ENCODE data around the gene WARS2. TPM values are rescaled to one million over a fixed set of nuclear protein-coding genes. Genes with fewer than 3 reads are reported as not detected.

The WARS2 gene
- total RNA-seq, 4 donors from 2014 or later = 4.6 to 18.6 (median 10.3) TPM

GRCh38 chr1:119080586-119080985, 59.9 kb downstream of the WARS2 start:
- H3K27ac ChIP-seq = no peak overlapping the region
- H3K4me1 ChIP-seq = no peaks in the 10 kb centered on the region
- no peaks in the 10 kb centered on the region for H3K9me3 ChIP-seq
- WGBS, 2 donors (ENCODE audit: low coverage in 1 of 2) = 60% methylated on average over 2 to 4 of the region's 4 CpGs
- no peaks in the 10 kb centered on the region for H3K36me3 ChIP-seq
- intact Hi-C loops (cut with DNase I; ENCODE audit: low total_unique reads) (no loop called here), in situ Hi-C loops (cut with MboI; ENCODE audit: low pct_ligation_motif_present in 1 of 4, low pct_unique_long_range_greater_than_20kb in 1 of 4, low sequenced_read_pairs in 3 of 4) (no loop called here)
- no peaks in the 10 kb centered on the region for H3K27me3 ChIP-seq
- TF ChIP-seq POLR2A (IDR thresholded peaks at IDR 0.05) = no peak
- no peak for DNase-seq
- no peak overlapping the region for H3K4me3 ChIP-seq

GRCh38 chr1:119079881-119080280, 60.6 kb downstream of the WARS2 start:
- no peaks in the 10 kb centered on the region for H3K9me3 ChIP-seq
- H3K27me3 ChIP-seq = no peaks in the 10 kb centered on the region
- H3K4me3 ChIP-seq = no peak overlapping the region
- intact Hi-C loops (cut with DNase I; ENCODE audit: low total_unique reads) (no loop called here), in situ Hi-C loops (cut with MboI; ENCODE audit: low pct_ligation_motif_present in 1 of 4, low pct_unique_long_range_greater_than_20kb in 1 of 4, low sequenced_read_pairs in 3 of 4) (no loop called here)
- no peak overlapping the region for H3K27ac ChIP-seq
- TF ChIP-seq POLR2AphosphoS5 (IDR thresholded peaks at IDR 0.05) (no peak), POLR2A (IDR thresholded peaks at IDR 0.05) (no peak), EP300 (IDR thresholded peaks at IDR 0.05; ENCODE audit: low read depth) (no peak), CTCF (IDR thresholded peaks at IDR 0.05) (no peak)
- H3K36me3 ChIP-seq = no peaks in the 10 kb centered on the region
- H3K4me1 ChIP-seq = no peaks in the 10 kb centered on the region
- 93 to 95% methylated on average over 1 of the region's 1 CpG for WGBS, 2 donors (ENCODE audit: low coverage in 1 of 2)
- no peak for DNase-seq

DNA sequence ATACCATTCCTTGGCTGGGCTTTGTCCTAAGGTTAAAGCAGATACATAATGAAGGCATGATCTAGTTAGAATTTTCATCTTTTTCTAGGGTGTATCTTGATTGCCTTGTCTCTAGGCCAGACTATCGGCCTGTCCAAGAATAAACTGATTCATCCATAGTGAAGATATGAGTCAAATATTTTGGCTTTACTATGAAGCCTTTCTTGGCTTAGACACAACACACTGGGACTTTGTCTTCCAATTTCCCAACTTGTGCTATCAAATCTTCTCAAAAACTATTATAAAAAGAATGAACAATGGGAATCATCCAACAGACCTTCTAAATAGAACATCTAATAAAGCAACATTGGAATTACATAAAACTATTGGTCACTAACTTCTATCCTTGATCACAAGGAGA, 64.8 kb downstream of the WARS2 start:
- Histone ChIP-seq H3K4me3 (no peak overlapping the region), H3K4me1 (no peaks in the 10 kb centered on the region), H3K9me3 (no peaks in the 10 kb centered on the region), H3K36me3 (no peaks in the 10 kb centered on the region), H3K27me3 (no peaks in the 10 kb centered on the region), H3K27ac (no peak overlapping the region)
- DNase-seq = no peak
- in situ Hi-C loops (cut with MboI; ENCODE audit: low pct_ligation_motif_present in 1 of 4, low pct_unique_long_range_greater_than_20kb in 1 of 4, low sequenced_read_pairs in 3 of 4) = no loop called here
- WGBS, 2 donors (ENCODE audit: low coverage in 1 of 2) = 60 to 80% methylated on average over 1 of the region's 1 CpG
- TF ChIP-seq EP300 (IDR thresholded peaks at IDR 0.05; ENCODE audit: low read depth) (no peak), CTCF (IDR thresholded peaks at IDR 0.05) (no peak), POLR2A (IDR thresholded peaks at IDR 0.05) (no peak)
- intact Hi-C loops (cut with DNase I; ENCODE audit: low total_unique reads) = no loop called here

DNA sequence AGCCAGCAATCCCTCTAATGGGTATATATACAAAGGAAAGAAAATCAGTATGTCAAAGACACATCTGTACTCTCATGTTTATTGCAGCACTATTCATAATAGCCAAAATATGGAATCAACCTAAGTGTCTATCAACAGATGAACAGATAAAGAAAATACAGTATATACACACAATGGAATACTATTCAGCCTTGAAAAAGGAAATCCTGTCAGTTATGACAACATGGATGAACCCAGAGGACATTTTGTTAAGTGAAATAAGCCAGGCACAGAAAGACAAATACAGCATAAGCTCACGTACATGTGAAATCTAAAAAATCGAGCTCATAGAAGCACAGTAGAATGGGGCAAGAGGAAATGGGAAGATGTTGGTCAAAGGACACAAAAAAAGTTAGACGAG, 69.1 kb downstream of the WARS2 start:
- H3K4me3 ChIP-seq = no peak overlapping the region
- TF ChIP-seq EP300 (IDR thresholded peaks at IDR 0.05; ENCODE audit: low read depth) (no peak), POLR2A (IDR thresholded peaks at IDR 0.05) (no peak), CTCF (IDR thresholded peaks at IDR 0.05) (no peak), POLR2AphosphoS5 (IDR thresholded peaks at IDR 0.05) (no peak)
- H3K4me1 ChIP-seq = no peaks in the 10 kb centered on the region
- in situ Hi-C loops (cut with MboI; ENCODE audit: low pct_ligation_motif_present in 1 of 4, low pct_unique_long_range_greater_than_20kb in 1 of 4, low sequenced_read_pairs in 3 of 4) (no loop called here), intact Hi-C loops (cut with DNase I; ENCODE audit: low total_unique reads) (no loop called here)
- H3K27ac ChIP-seq = no peak overlapping the region
- WGBS, 2 donors (ENCODE audit: low coverage in 1 of 2) = 96 to 98% methylated on average over 3 of the region's 3 CpGs
- H3K36me3 ChIP-seq = no peaks in the 10 kb centered on the region
- DNase-seq = no peak
- no peaks in the 10 kb centered on the region for H3K9me3 ChIP-seq
- H3K27me3 ChIP-seq = no peaks in the 10 kb centered on the region

- H3K36me3 ChIP-seq = no peaks in the 10 kb centered on the region
- H3K4me1 ChIP-seq = no peaks in the 10 kb centered on the region
- no peak for DNase-seq
- no peaks in the 10 kb centered on the region for H3K27me3 ChIP-seq
- in situ Hi-C loops (cut with MboI; ENCODE audit: low pct_ligation_motif_present in 1 of 4, low pct_unique_long_range_greater_than_20kb in 1 of 4, low sequenced_read_pairs in 3 of 4) (no loop called here), intact Hi-C loops (cut with DNase I; ENCODE audit: low total_unique reads) (no loop called here)
- TF ChIP-seq EP300 (IDR thresholded peaks at IDR 0.05; ENCODE audit: low read depth) = no peak
- no peak for TF ChIP-seq POLR2AphosphoS5 (IDR thresholded peaks at IDR 0.05)
- no peak for TF ChIP-seq CTCF (IDR thresholded peaks at IDR 0.05)
- TF ChIP-seq POLR2A (IDR thresholded peaks at IDR 0.05) = no peak
- no peak overlapping the region for H3K27ac ChIP-seq
- H3K4me3 ChIP-seq = no peak overlapping the region
- 82 to 83% methylated on average over 4 to 5 of the region's 5 CpGs for WGBS, 2 donors (ENCODE audit: low coverage in 1 of 2)
- no peaks in the 10 kb centered on the region for H3K9me3 ChIP-seq
Measured at GRCh38 chr1:119069682-119070081, 70.8 kb downstream of the WARS2 start.
